ENCODE results near the gene PTPN3.

DNA sequence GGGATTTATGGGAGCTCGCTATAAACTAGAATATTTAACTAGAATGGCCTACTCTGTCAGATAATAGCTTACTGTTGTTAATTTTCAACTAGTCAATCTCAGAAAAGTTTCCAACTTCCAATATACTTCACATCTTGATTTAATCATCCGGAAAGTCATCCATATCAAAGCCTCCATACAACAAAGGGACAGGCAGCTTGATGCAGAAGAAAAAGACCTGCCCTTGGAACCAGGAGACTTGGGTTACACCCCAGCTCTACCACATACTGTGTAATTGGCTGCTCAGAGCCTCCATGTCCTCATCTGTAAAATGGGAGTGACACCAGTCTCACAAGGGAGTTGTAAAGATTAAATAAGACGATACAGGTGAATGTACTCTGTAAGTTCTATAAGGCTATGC is 1.9 kb downstream of the PTPN3 start:
- no peak for TF ChIP-seq ZNF622 (IDR thresholded peaks at IDR 0.05)
- no peak for TF ChIP-seq MYC (IDR thresholded peaks at IDR 0.05; ENCODE audit: insufficient read depth, insufficient read length, insufficient replicate concordance, low read length, severe bottlenecking)
- no peak for TF ChIP-seq ZNF207 (IDR thresholded peaks at IDR 0.05; ENCODE audit: borderline replicate concordance)
- TF ChIP-seq, protein P1, sequence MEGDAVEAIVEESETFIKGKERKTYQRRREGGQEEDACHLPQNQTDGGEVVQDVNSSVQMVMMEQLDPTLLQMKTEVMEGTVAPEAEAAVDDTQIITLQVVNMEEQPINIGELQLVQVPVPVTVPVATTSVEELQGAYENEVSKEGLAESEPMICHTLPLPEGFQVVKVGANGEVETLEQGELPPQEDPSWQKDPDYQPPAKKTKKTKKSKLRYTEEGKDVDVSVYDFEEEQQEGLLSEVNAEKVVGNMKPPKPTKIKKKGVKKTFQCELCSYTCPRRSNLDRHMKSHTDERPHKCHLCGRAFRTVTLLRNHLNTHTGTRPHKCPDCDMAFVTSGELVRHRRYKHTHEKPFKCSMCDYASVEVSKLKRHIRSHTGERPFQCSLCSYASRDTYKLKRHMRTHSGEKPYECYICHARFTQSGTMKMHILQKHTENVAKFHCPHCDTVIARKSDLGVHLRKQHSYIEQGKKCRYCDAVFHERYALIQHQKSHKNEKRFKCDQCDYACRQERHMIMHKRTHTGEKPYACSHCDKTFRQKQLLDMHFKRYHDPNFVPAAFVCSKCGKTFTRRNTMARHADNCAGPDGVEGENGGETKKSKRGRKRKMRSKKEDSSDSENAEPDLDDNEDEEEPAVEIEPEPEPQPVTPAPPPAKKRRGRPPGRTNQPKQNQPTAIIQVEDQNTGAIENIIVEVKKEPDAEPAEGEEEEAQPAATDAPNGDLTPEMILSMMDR (IDR thresholded peaks at IDR 0.05 in 2 of 3, conservative IDR thresholded peaks at IDR 0.05 in 1 of 3; ENCODE audit: control insufficient read depth in 2 of 3, extremely low read depth in 1 of 3, insufficient read depth in 1 of 3, low read depth in 3 of 3, low read length in 3 of 3) = no peak
- TF ChIP-seq EP300 (IDR thresholded peaks at IDR 0.05; ENCODE audit: borderline replicate concordance in 1 of 2, control insufficient read depth in 1 of 2, low read depth in 2 of 2, low read length in 2 of 2) = no peak
- no peak for TF ChIP-seq POLR2A (IDR thresholded peaks at IDR 0.05; ENCODE audit: low read depth, low read length)
- no peak for TF ChIP-seq ZNF384 (IDR thresholded peaks at IDR 0.05; ENCODE audit: borderline replicate concordance, low read depth, low read length)

Data from GM12878 (cell line).